Gastrocnemius medialis (tissue), 4 donors: ENCODE data around the gene LRRC52.

ENCODE experiments used
- POLR2A ChIP-seq, 2 donors: fragments of 450-650 bp; IDR thresholded peaks; one replicate each; pipeline ENCODE4 v1.6.1; 2017; ENCODE audit warnings: antibody characterized with exemption in 2 of 2, mild to moderate bottlenecking in 2 of 2, moderate library complexity in 2 of 2
- TF ChIP-seq, protein P1 (sequence below), 5 experiments: fragments of 450-650 bp in 3 of 5; fragments of 200-600 bp in 2 of 5; sonication (generic) in 2 of 5; IDR thresholded peaks in 4 of 5; conservative IDR thresholded peaks in 1 of 5; 1 replicate in 4 of 5; 2 replicates in 1 of 5; pipeline ENCODE4 v1.5.1; 2016 to 2019; ENCODE audit warnings: antibody characterized with exemption in 5 of 5, mild to moderate bottlenecking in 3 of 5, moderate library complexity in 3 of 5

DNA sequence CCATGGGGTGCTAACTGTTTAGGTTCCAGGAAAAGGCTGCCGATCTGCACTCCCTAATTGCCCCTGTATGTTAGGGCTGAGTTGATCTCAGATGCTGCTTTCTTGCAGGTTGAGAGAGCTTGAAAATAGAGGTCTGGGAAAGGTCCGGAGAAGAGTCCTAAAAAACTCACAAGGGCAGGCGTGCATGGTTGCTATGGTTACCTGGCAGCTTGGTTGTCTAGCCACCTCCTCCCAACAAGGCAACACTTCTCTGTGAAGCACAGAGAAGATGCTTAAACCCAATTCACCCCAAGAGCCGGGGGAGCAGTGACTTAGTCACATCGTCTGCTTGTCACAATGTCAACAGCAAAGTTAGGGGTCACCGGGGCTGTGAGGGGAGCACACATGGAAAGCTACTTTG, 31.0 kb upstream of the LRRC52 start:
- TF ChIP-seq, protein P1, sequence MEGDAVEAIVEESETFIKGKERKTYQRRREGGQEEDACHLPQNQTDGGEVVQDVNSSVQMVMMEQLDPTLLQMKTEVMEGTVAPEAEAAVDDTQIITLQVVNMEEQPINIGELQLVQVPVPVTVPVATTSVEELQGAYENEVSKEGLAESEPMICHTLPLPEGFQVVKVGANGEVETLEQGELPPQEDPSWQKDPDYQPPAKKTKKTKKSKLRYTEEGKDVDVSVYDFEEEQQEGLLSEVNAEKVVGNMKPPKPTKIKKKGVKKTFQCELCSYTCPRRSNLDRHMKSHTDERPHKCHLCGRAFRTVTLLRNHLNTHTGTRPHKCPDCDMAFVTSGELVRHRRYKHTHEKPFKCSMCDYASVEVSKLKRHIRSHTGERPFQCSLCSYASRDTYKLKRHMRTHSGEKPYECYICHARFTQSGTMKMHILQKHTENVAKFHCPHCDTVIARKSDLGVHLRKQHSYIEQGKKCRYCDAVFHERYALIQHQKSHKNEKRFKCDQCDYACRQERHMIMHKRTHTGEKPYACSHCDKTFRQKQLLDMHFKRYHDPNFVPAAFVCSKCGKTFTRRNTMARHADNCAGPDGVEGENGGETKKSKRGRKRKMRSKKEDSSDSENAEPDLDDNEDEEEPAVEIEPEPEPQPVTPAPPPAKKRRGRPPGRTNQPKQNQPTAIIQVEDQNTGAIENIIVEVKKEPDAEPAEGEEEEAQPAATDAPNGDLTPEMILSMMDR (IDR thresholded peaks at IDR 0.05 in 4 of 5, conservative IDR thresholded peaks at IDR 0.05 in 1 of 5), result no peak
- no peak for TF ChIP-seq POLR2A (IDR thresholded peaks at IDR 0.05)
